SK-N-SH treated with all-trans-retinoic acid at 6 μM for 48 hours (cell line): ENCODE results near the gene ARRDC1.

Experiments used
- ESRRG ChIP-seq: fragments of 250-450 bp; sonication (Bioruptor Pico); IDR thresholded peaks from 2 replicates; pipeline ENCODE4 v1.6.1; 2021; ENCODE audit warnings: mild to moderate bottlenecking
- POU6F1 ChIP-seq: fragments of 250-450 bp; sonication (Bioruptor Pico); IDR thresholded peaks from 2 replicates; pipeline ENCODE4 v1.8.0; 2021; ENCODE audit warnings: low read depth, mild to moderate bottlenecking, moderate library complexity, borderline replicate concordance
- RARB ChIP-seq: fragments of 250-450 bp; sonication (Bioruptor Pico); IDR thresholded peaks from 2 replicates; pipeline ENCODE4 v1.8.0; 2021; ENCODE audit warnings: mild to moderate bottlenecking, moderate library complexity
- TCF4 ChIP-seq: fragments of 250-450 bp; sonication (Bioruptor Pico); IDR thresholded peaks from 2 replicates; pipeline ENCODE4 v1.8.0; 2021; ENCODE audit warnings: mild to moderate bottlenecking, moderate library complexity, borderline replicate concordance
- TOX ChIP-seq: fragments of 250-450 bp; sonication (Bioruptor Pico); IDR thresholded peaks from 2 replicates; pipeline ENCODE4 v1.8.0; 2021; ENCODE audit warnings: mild to moderate bottlenecking, moderate library complexity, borderline replicate concordance
- ZFP3 ChIP-seq: fragments of 250-450 bp; sonication (Bioruptor Pico); IDR thresholded peaks from 2 replicates; pipeline ENCODE4 v1.5.0; 2020; ENCODE audit warnings: mild to moderate bottlenecking, moderate library complexity
- ZNF70 ChIP-seq: fragments of 450-650 bp; formaldehyde crosslinking; IDR thresholded peaks from 2 replicates; pipeline ENCODE4 v1.5.0; 2020; ENCODE audit warnings: mild to moderate bottlenecking, moderate library complexity

Gene ARRDC1

GRCh38 chr9:137664676-137665075 lies 59.2 kb downstream of the ARRDC1 start (continued):
- TF ChIP-seq POU6F1 (no peak), TCF4 (no peak), ESRRG (CRISPR knock-in tag) (no peak), TOX (CRISPR knock-in tag) (no peak), RARB (CRISPR knock-in tag) (no peak), ZNF70 (CRISPR knock-in tag) (no peak), ZFP3 (no peak)
